ENCODE results near the gene RBP3.

- no peak for TF ChIP-seq CTCF (IDR thresholded peaks at IDR 0.05)
- TF ChIP-seq POLR2A (IDR thresholded peaks at IDR 0.05): no peak
Measured at GRCh38 chr10:47378183-47378510, 30.0 kb downstream of the RBP3 start.

All from adrenal gland (tissue), 5 donors.